Bronchial epithelial cell (primary cell): ENCODE measurements around the gene LMAN2. TPM values are rescaled to one million over a fixed set of nuclear protein-coding genes. Genes with fewer than 3 reads are reported as not detected.

ENCODE experiments used
- DNase-seq: peaks from one replicate; pipeline ENCODE4 v3.0.0-alpha.2; 2010; ENCODE audit warnings: low read depth
- FAIRE-seq: peaks from 2 replicates; lab custom pipeline; 2011; peaks lifted over from hg19 to GRCh38; lab: Jason Lieb, UNC
- H3K27me3 ChIP-seq: 2 replicates; pipeline ENCODE4 v1.5.1; 2011; ENCODE audit warnings: low read length; ENCODE audit not compliant: control insufficient read depth, insufficient read depth
- H3K36me3 ChIP-seq: 2 replicates; pipeline ENCODE4 v1.5.1; 2011; ENCODE audit warnings: low read length; ENCODE audit not compliant: control insufficient read depth, insufficient read depth
- H3K4me3 ChIP-seq: 2 replicates; pipeline ENCODE4 v1.5.1; 2011; ENCODE audit warnings: mild to moderate bottlenecking, low read depth, low read length, control low read depth
- total RNA-seq: library from RNA; depleted of rRNA; stranded (reverse); fragments of >200 nt; gene quantifications from 2 replicates; pipeline ENCODE4 v1.2.1, GENCODE V29; 2014
- TF ChIP-seq, protein P1 (sequence below): IDR thresholded peaks from 2 replicates; pipeline ENCODE4 v1.5.1; 2011; ENCODE audit warnings: mild to moderate bottlenecking, moderate library complexity, low read length, control low read depth, inconsistent platforms; ENCODE audit not compliant: insufficient read depth, severe bottlenecking

LMAN2 gene
- total RNA-seq, 1 donor from 2014 or later = 362 TPM

DNA sequence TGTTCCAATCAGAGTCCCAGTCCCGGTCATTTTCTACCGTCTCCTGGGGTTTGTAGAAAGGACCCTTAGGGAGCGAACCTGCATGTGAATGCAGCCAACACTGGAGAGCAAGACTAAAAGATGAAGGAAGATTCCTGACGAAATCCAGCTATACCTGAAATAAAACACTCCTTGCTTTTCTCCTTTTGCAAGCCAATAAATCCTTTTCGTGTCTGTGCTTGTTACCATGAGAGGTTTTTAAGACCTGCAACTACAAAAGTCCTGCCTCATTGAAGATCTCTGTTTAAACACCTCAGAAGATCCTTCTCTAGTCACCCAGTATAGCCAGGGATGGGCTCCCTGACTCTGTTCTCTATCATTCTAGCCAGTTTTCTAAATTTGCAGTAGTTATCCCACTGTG lies 22.7 kb upstream of the LMAN2 start:
- DNase-seq (peak; percentile 42), FAIRE-seq (no peak)
- Histone ChIP-seq H3K4me3 (no peak overlapping the region), H3K36me3 (peaks cover 3% of the 10 kb centered on the region), H3K27me3 (no peaks in the 10 kb centered on the region)
- TF ChIP-seq, protein P1, sequence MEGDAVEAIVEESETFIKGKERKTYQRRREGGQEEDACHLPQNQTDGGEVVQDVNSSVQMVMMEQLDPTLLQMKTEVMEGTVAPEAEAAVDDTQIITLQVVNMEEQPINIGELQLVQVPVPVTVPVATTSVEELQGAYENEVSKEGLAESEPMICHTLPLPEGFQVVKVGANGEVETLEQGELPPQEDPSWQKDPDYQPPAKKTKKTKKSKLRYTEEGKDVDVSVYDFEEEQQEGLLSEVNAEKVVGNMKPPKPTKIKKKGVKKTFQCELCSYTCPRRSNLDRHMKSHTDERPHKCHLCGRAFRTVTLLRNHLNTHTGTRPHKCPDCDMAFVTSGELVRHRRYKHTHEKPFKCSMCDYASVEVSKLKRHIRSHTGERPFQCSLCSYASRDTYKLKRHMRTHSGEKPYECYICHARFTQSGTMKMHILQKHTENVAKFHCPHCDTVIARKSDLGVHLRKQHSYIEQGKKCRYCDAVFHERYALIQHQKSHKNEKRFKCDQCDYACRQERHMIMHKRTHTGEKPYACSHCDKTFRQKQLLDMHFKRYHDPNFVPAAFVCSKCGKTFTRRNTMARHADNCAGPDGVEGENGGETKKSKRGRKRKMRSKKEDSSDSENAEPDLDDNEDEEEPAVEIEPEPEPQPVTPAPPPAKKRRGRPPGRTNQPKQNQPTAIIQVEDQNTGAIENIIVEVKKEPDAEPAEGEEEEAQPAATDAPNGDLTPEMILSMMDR = no peak

DNA sequence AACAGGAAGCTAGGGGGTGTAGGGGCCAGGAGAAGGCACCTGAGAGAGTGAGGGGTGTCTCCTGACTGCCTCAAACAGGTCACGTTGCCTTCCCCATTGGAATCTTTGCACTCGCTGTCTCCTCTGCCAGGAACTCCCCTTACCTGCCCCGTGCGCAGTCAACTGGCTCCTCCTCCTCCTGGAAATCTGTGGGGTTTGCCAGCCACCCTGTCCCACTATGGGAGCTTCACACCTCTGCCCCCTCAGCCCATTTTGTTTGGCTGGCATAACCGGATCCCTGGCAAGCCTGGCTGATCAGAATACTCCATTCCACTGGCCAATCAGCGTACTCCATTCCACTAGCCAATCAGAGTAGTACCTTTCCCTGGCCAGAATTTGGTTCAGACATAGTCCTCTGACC lies 22.3 kb upstream of the LMAN2 start:
- no peak for FAIRE-seq
- peak; percentile 42 for DNase-seq
- Histone ChIP-seq H3K4me3 (no peak overlapping the region), H3K27me3 (no peaks in the 10 kb centered on the region), H3K36me3 (peaks cover 3% of the 10 kb centered on the region)
- TF ChIP-seq, protein P1 = no peak

DNA sequence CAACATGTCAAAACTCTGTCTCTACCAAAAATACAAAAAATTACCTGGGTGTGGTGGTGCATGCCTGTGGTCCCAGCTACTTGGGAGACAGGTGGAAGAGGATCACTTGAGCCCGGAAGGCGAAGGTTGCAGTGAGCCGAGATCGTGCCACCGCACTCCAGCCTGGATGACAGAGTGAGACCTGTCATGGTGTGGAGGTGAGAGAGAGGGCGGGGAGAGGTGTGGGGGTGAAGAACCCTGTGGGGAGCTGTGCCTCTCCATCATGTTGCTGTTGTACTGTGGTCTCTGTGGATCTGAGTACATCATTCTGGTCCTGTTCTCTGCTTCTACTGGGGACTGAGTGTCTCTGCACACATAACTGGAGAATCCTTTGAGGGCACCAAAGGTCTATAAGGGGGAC lies 21.4 kb upstream of the LMAN2 start:
- Histone ChIP-seq H3K27me3 (no peaks in the 10 kb centered on the region), H3K36me3 (peaks cover 3% of the 10 kb centered on the region), H3K4me3 (no peak overlapping the region)
- FAIRE-seq = no peak
- TF ChIP-seq, protein P1 = no peak
- no peak for DNase-seq

DNA sequence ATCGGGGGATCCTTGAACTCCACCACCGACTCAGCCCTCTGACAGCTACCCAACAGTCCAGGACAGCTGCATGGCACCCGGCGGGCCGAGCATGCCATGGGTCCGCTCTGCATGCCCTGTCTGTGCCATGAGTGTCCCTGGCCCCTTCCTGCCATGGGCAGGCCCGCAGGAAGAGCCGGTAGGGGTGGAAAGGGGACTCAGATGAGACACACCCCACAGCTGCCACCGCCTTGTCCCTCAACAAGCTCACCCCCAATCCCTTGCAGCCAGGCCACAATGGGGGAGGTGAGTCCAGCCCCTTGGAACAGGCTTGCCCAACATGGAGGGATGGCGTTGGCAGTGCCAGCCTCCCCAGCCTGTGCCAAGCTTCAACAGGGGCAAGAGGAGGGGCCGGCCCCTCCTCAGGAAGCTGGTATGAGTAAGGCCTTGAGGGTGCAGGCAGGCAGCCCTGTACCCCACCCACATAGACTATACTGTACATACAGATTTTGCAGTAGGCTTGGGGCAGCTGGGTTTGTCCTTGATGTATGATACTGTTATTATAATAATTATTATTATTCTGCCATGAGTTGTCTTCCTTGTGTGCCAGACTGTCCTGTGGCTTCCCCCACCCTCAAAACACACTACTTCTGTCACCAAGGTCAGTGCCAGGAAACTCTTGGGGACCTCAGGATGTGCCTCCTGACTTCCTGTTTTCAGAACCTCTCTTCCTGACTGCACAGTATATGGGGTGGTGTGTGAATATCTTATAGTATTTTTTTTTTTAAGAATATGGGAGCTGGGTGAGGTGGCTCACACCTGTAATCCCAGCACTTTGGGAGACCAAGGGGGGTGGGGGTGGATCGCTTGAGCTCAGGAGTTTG lies 20.8 kb upstream of the LMAN2 start:
- DNase-seq (no peak), FAIRE-seq (no peak)
- Histone ChIP-seq H3K4me3 (no peak overlapping the region), H3K36me3 (peaks cover 3% of the 10 kb centered on the region), H3K27me3 (no peaks in the 10 kb centered on the region)
- TF ChIP-seq, protein P1 = no peak

DNA sequence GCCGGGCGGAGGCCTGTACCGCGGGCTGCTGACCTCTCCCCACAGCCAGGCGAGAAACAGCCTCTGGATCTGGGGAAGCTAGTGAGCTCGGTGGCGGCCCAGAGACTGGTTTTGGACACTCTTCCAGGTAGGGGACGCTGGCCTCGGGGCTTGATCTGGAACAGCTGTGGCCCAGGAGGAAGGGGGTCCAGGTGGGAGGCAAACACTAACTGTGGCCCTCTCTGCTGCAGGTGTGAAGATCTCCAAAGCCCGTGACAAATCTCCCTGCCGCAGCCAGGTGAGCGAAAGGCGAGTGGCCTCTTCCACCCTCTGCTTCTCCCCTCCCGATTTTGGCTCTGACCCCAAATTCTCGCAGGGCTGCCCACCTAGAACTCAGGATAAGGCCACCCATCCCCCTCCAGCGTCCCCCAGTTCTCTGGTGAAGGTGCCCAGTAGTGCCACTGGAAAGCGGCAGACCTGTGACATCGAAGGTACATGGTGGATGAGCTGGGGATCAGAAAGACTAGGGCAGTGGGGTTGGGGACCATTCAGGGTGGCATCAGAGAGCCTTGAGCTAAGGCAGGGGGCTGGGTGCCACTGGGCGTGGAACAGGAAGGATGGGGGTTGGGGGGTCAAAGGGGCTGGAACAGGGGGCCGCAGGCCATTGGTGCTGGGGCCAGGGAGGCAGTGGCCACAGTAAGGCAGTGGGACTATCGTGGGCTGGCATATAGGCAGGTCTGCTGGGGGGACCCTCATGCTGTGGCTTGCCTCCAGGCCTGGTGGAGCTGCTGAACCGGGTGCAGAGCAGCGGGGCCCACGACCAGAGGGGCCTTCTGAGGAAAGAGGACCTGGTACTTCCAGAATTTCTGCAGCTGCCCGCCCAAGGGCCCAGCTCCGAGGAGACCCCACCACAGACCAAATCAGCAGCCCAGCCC lies 19.9 kb upstream of the LMAN2 start:
- TF ChIP-seq, protein P1 = no peak
- no peaks in the 10 kb centered on the region for H3K27me3 ChIP-seq
- no peak for DNase-seq
- peak overlapping the region; percentile 46 for H3K4me3 ChIP-seq
- H3K36me3 ChIP-seq = peaks cover 3% of the 10 kb centered on the region
- no peak for FAIRE-seq
